A673 (cell line): ENCODE measurements around the gene MLEC. TPM values are rescaled to one million over a fixed set of nuclear protein-coding genes. Genes with fewer than 3 reads are reported as not detected.

Source experiments
- BruUV-seq: library from RNA; stranded (reverse); fragments of 400-500 nt; replicated peaks from 2 replicates; lab custom pipeline; 2021; lab: Mats Ljungman, UMichigan
- CTCF ChIA-PET: fragments of 300-600 bp; sonication (Branson Sonifier 250); formaldehyde crosslinking; loops from one replicate; lab custom pipeline; 2022; ENCODE audit warnings: antibody characterized with exemption; lab: Charles Lee
- POLR2A ChIA-PET: fragments of 300-600 bp; sonication (Branson Sonifier 250); formaldehyde crosslinking; loops from one replicate; lab custom pipeline; 2022; ENCODE audit warnings: antibody characterized with exemption; ENCODE audit not compliant: low non-redundant PET; lab: Charles Lee
- DNase-seq: peaks from one replicate; pipeline ENCODE4 v3.0.0-alpha.2; 2015; ENCODE audit warnings: low spot score
- H3K27ac ChIP-seq: fragments of 200-600 bp; sonication (generic); 2 replicates; pipeline ENCODE4 v1.5.1; 2016; ENCODE audit warnings: mixed run types, low read depth, mild to moderate bottlenecking, mixed read lengths, antibody characterized with exemption, low read length; ENCODE audit not compliant: poor library complexity, severe bottlenecking
- H3K27me3 ChIP-seq: fragments of 200-600 bp; sonication (generic); replicated peaks from 2 replicates; pipeline ENCODE4 v1.6.1; 2017; ENCODE audit warnings: mixed run types, low read depth, mild to moderate bottlenecking, mixed read lengths, antibody characterized with exemption, low read length; ENCODE audit not compliant: insufficient read depth, poor library complexity
- H3K36me3 ChIP-seq: fragments of 200-600 bp; sonication (generic); 2 replicates; pipeline ENCODE4 v1.6.1; 2016; ENCODE audit warnings: mixed run types, mild to moderate bottlenecking, mixed read lengths, antibody characterized with exemption, low read length; ENCODE audit not compliant: insufficient read depth, poor library complexity, severe bottlenecking
- H3K4me1 ChIP-seq: fragments of 200-600 bp; sonication (generic); 2 replicates; pipeline ENCODE4 v1.6.1; 2017; ENCODE audit warnings: mixed run types, mild to moderate bottlenecking, mixed read lengths, antibody characterized with exemption, low read length; ENCODE audit not compliant: insufficient read depth, poor library complexity, severe bottlenecking
- H3K4me3 ChIP-seq: fragments of 200-600 bp; sonication (generic); 2 replicates; pipeline ENCODE4 v1.5.1; 2016; ENCODE audit warnings: low read depth, mixed run types, mild to moderate bottlenecking, mixed read lengths, low read length; ENCODE audit not compliant: poor library complexity, severe bottlenecking
- H3K9me3 ChIP-seq: fragments of 200-600 bp; sonication (generic); 2 replicates; pipeline ENCODE4 v1.6.1; 2016; ENCODE audit warnings: mixed run types, low read depth, mild to moderate bottlenecking, mixed read lengths, antibody characterized with exemption, low read length; ENCODE audit not compliant: poor library complexity, severe bottlenecking
- CTCF ChIP-seq: fragments of 300-800, 200-600 bp; sonication (generic); conservative IDR thresholded peaks from 2 replicates; pipeline ENCODE4 v1.5.1; 2017; ENCODE audit warnings: low read depth, mild to moderate bottlenecking, antibody characterized with exemption, low read length, moderate library complexity, mixed read lengths
- EZH2 ChIP-seq: fragments of 200-600 bp; sonication (generic); IDR thresholded peaks from 2 replicates; pipeline ENCODE4 v1.6.1; 2017; ENCODE audit warnings: borderline replicate concordance, low read depth, mild to moderate bottlenecking, mixed read lengths, antibody characterized with exemption, low read length; ENCODE audit not compliant: poor library complexity, severe bottlenecking
- intact Hi-C: fragments of 100-400 bp; cut with micrococcal nuclease; formaldehyde crosslinking; loops from one replicate; pipeline ENCODE4 v1.10.0; 2022; ENCODE audit not compliant: unreplicated experiment
- total RNA-seq: library from RNA; stranded (reverse); gene quantifications from 2 replicates; pipeline ENCODE4 v1.2.3, GENCODE V29; 2021

The MLEC gene
- total RNA-seq, 1 experiment from 2014 or later: 176 TPM

GRCh38 chr12:120750806-120751205 is 63.9 kb downstream of the MLEC start:
- TF ChIP-seq CTCF (peak; percentile 33; the same call in 1 of the 2 replicates), EZH2 (no peak)
- intact Hi-C loops: no loop called here
- no peak overlapping the region for H3K4me3 ChIP-seq
- no peak overlapping the region for H3K27ac ChIP-seq
- H3K4me1 ChIP-seq: no peaks in the 10 kb centered on the region
- H3K27me3 ChIP-seq: no peaks in the 10 kb centered on the region
- no peaks in the 10 kb centered on the region for H3K9me3 ChIP-seq
- ChIA-PET POLR2A (no interaction called here), CTCF (interaction anchor here (1.1 kb wide), 1 partner anchor 221 kb away, joined by 3 read pairs; no protein-coding TSS in a partner anchor)
- no peaks in the 10 kb centered on the region for H3K36me3 ChIP-seq
- no TSS peak for BruUV-seq
- DNase-seq: no peak

GRCh38 chr12:120751389-120751788 is 64.4 kb downstream of the MLEC start:
- DNase-seq: no peak
- Histone ChIP-seq H3K4me1 (no peaks in the 10 kb centered on the region), H3K9me3 (no peaks in the 10 kb centered on the region), H3K36me3 (no peaks in the 10 kb centered on the region), H3K4me3 (no peak overlapping the region), H3K27me3 (no peaks in the 10 kb centered on the region), H3K27ac (no peak overlapping the region)
- ChIA-PET CTCF (interaction anchor here (0.6 to 1.1 kb wide), 2 partner anchors 94 to 221 kb away, joined by 3 to 10 read pairs; no protein-coding TSS in a partner anchor), POLR2A (no interaction called here)
- TF ChIP-seq EZH2 (no peak), CTCF (no peak)
- no TSS peak for BruUV-seq
- intact Hi-C loops: no loop called here

Other genes with a start within 250 kb of the MLEC start
- gene COX6A1, start 249.0 kb upstream of the MLEC start, total RNA-seq: 435 and 460 TPM in 2 replicates
- gene TRIAP1, start 240.8 kb upstream of the MLEC start, total RNA-seq: 29.4 and 36.4 TPM in 2 replicates
- gene GATC, start 240.7 kb upstream of the MLEC start, total RNA-seq: 40.2 and 42.4 TPM in 2 replicates
- 308 and 328 TPM in 2 replicates for gene SRSF9, start 217.4 kb upstream of the MLEC start, total RNA-seq
- 546 and 617 TPM in 2 replicates for gene DYNLL1, start 191.0 kb upstream of the MLEC start, total RNA-seq
- gene COQ5, start 158.0 kb upstream of the MLEC start, total RNA-seq: 36.5 and 40.4 TPM in 2 replicates
- 225 and 240 TPM in 2 replicates for gene RNF10, start 152.8 kb upstream of the MLEC start, total RNA-seq
- gene POP5, start 105.7 kb upstream of the MLEC start, total RNA-seq: 41.0 and 42.4 TPM in 2 replicates
- 1.2 and 1.6 TPM in 2 replicates for gene CABP1, start 46.5 kb upstream of the MLEC start, total RNA-seq
- 48.0 and 50.4 TPM in 2 replicates for gene UNC119B, start 23.3 kb downstream of the MLEC start, total RNA-seq
- 3.4 and 5.7 TPM in 2 replicates for gene ACADS, start 38.7 kb downstream of the MLEC start, total RNA-seq
- gene SPPL3, start 217.2 kb downstream of the MLEC start, total RNA-seq: 46.9 and 51.2 TPM in 2 replicates